HG02588 (cell line): Measurements from ENCODE around the gene ANP32E.

Source experiments
- ATAC-seq: cut with Tn5 transposase; IDR thresholded peaks from one replicate; pipeline ENCODE4 v1.9.1; 2021; ENCODE audit warnings: mild to moderate bottlenecking, moderate library complexity; ENCODE audit not compliant: unreplicated experiment

ANP32E gene

DNA sequence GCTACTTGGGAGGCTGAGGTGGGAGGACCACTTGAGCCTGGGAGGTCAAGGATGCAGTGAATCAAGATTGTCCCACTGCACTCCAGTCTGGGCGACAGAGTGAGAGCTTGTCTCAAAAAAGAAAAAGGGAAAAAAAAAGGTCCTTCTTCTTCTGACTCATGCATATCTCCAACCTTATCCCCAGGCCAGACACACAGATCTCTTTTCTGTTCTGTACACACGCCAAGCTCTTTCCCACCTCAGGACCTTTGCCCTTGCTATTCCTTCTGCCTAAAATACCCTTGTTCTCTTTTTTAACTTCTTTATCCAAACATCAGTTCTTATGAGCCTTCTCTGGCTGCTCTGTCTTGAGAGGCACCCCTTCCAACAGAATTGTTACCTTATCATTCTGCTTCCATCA lies 64.1 kb downstream of the ANP32E start:
- ATAC-seq = no peak

GRCh38 chr1:150168960-150169601 lies 66.8 kb downstream of the ANP32E start:
- ATAC-seq = no peak
